AG09309 (cell line): ENCODE measurements around the gene NFYB.

Experiments
- DNase-seq: peaks from one replicate; pipeline ENCODE4 v3.0.0-alpha.2; 2010; ENCODE audit warnings: low read depth
- H3K4me3 ChIP-seq: 2 replicates; pipeline ENCODE4 v1.5.1; 2011; ENCODE audit warnings: mild to moderate bottlenecking, low read depth, low read length, moderate library complexity; ENCODE audit not compliant: control insufficient read depth
- CTCF ChIP-seq: IDR thresholded peaks from 2 replicates; pipeline ENCODE4 v1.5.1; 2011; ENCODE audit warnings: mild to moderate bottlenecking, low read depth, low read length, inconsistent platforms; ENCODE audit not compliant: insufficient read depth, control insufficient read depth; ENCODE audit errors: missing control alignments

Gene NFYB

GRCh38 chr12:104083769-104084475 is 54.1 kb downstream of the NFYB start:
- H3K4me3 ChIP-seq = no peak overlapping the region
- no peak for DNase-seq
- no peak for TF ChIP-seq CTCF

GRCh38 chr12:104080764-104081163 is 57.2 kb downstream of the NFYB start:
- no peak for TF ChIP-seq CTCF
- no peak overlapping the region for H3K4me3 ChIP-seq
- DNase-seq = no peak

- no peak overlapping the region for H3K4me3 ChIP-seq
- TF ChIP-seq CTCF = no peak
- DNase-seq = no peak
Observed at GRCh38 chr12:104079024-104079423, 59.0 kb downstream of the NFYB start.

GRCh38 chr12:104073699-104074098 is 64.3 kb downstream of the NFYB start:
- no peak for DNase-seq
- TF ChIP-seq CTCF = no peak
- no peak overlapping the region for H3K4me3 ChIP-seq

GRCh38 chr12:104072099-104072498 is 65.9 kb downstream of the NFYB start:
- TF ChIP-seq CTCF = no peak
- no peak overlapping the region for H3K4me3 ChIP-seq
- no peak for DNase-seq
